ENCODE data around the gene HOXB13. TPM values are rescaled to one million over a fixed set of nuclear protein-coding genes. Genes with fewer than 3 reads are reported as not detected.
A peak's percentile ranks its signal among the peaks of the same experiment; 100 is the strongest.

The HOXB13 gene
- total RNA-seq, 6 experiments from 2014 or later: not detected

DNA sequence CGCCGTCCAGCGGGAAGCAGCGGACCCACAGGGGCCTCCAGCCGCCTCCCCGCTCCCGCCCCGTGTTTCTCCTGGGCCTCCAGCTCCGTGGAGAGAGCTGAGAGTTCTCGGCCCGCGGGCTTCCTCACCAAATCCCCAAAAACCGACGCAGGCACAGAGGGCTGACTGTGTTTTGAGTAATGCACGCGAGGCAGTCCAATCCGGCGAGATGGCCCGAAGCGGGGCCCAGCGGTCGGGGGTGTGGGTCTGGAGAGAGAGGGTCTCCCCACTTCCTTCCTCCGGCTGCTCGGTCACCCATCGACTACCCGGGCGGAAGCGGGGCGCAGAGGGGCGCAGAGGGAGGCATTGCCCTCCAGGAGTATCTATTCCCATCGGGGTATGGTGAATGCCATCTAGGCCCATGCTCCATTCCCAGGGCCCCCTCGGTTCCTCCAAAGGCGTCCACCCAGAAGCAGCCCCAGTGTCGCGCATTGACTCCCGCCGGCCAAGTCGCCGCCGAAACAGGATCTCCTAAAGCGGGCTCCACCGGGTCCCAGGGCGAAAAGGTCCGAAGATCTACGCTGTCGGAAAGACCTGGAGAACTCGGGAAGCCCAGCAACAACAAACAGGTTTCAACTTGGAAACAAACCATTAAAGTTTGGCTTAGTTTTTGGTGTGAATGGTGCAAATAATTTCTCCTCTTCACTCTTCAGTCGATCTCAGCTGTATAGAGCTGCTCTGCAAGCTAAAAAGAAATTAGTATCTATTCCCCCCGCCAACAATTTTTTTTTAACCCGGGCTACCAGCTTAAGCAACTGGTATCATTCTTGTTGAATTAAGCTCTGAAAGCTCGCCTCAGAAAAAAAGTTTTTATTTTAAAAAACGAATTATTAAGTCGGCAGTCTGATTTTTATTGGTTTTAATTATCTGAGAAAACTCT, 19.2 kb upstream of the HOXB13 start:
- Mint-ChIP-seq H3K4me1 (ENCODE audit: low read depth) (no peaks in the 10 kb centered on the region; the same call in 1 of the 2 replicates), H3K9me3 (no peaks in the 10 kb centered on the region; the same call in 1 of the 2 replicates), H3K36me3 (ENCODE audit: low read depth) (no peaks in the 10 kb centered on the region), H3K27me3 (ENCODE audit: insufficient read depth) (peaks cover 85% of the 10 kb centered on the region), H3K4me3 (no peak overlapping the region), H3K27ac (no peak overlapping the region)
- no peak for DNase-seq
- TF ChIP-seq, protein P1, sequence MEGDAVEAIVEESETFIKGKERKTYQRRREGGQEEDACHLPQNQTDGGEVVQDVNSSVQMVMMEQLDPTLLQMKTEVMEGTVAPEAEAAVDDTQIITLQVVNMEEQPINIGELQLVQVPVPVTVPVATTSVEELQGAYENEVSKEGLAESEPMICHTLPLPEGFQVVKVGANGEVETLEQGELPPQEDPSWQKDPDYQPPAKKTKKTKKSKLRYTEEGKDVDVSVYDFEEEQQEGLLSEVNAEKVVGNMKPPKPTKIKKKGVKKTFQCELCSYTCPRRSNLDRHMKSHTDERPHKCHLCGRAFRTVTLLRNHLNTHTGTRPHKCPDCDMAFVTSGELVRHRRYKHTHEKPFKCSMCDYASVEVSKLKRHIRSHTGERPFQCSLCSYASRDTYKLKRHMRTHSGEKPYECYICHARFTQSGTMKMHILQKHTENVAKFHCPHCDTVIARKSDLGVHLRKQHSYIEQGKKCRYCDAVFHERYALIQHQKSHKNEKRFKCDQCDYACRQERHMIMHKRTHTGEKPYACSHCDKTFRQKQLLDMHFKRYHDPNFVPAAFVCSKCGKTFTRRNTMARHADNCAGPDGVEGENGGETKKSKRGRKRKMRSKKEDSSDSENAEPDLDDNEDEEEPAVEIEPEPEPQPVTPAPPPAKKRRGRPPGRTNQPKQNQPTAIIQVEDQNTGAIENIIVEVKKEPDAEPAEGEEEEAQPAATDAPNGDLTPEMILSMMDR (IDR thresholded peaks at IDR 0.05): no peak

GRCh38 chr17:48746916-48747444, 18.4 kb upstream of the HOXB13 start:
- TF ChIP-seq, protein P1 (IDR thresholded peaks at IDR 0.05): no peak
- H3K36me3 Mint-ChIP-seq (ENCODE audit: low read depth): no peaks in the 10 kb centered on the region
- H3K4me1 Mint-ChIP-seq (ENCODE audit: low read depth): no peaks in the 10 kb centered on the region; the same call in 1 of the 2 replicates
- H3K9me3 Mint-ChIP-seq: no peaks in the 10 kb centered on the region; the same call in 1 of the 2 replicates
- no peak overlapping the region for H3K4me3 Mint-ChIP-seq
- DNase-seq: no peak
- H3K27ac Mint-ChIP-seq: no peak overlapping the region
- peaks cover 86% of the 10 kb centered on the region for H3K27me3 Mint-ChIP-seq (ENCODE audit: insufficient read depth)

- DNase-seq: no peak
- H3K27me3 Mint-ChIP-seq (ENCODE audit: insufficient read depth): peaks cover 86% of the 10 kb centered on the region
- no peaks in the 10 kb centered on the region for H3K4me1 Mint-ChIP-seq (ENCODE audit: low read depth)
- no peak overlapping the region for H3K27ac Mint-ChIP-seq
- H3K36me3 Mint-ChIP-seq (ENCODE audit: low read depth): no peaks in the 10 kb centered on the region
- H3K4me3 Mint-ChIP-seq: no peak overlapping the region
- H3K9me3 Mint-ChIP-seq: no peaks in the 10 kb centered on the region; the same call in 1 of the 2 replicates
- TF ChIP-seq, protein P1 (IDR thresholded peaks at IDR 0.05): no peak
These were observed 17.1 kb upstream of the HOXB13 start for GRCh38 chr17:48745381-48746275.

DNA sequence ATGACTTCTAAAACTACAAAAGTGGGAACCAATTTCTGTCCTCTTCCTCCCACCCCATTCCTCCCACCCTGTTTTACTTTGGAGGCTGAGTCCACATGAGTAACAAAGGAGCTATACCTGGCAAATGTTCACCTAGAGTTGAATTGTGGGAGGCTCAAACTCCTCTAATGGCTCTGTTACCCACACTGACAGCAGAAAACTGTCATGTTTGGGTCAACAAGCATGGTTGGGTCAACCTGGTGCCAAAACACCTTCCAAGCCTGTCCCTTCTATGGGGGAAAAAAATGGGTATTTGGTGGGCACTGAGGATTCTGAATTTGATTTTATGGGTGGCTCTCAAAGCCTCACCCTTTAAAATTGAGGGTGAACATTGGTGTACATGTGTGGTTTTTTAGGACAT, 12.0 kb upstream of the HOXB13 start:
- H3K9me3 Mint-ChIP-seq: no peaks in the 10 kb centered on the region
- no peaks in the 10 kb centered on the region for H3K4me1 Mint-ChIP-seq (ENCODE audit: low read depth)
- H3K36me3 Mint-ChIP-seq (ENCODE audit: low read depth): no peaks in the 10 kb centered on the region
- no peak overlapping the region for H3K27ac Mint-ChIP-seq
- peaks cover 88% of the 10 kb centered on the region for H3K27me3 Mint-ChIP-seq (ENCODE audit: insufficient read depth)
- no peak overlapping the region for H3K4me3 Mint-ChIP-seq
- DNase-seq: no peak
- TF ChIP-seq, protein P1 (IDR thresholded peaks at IDR 0.05): no peak

DNA sequence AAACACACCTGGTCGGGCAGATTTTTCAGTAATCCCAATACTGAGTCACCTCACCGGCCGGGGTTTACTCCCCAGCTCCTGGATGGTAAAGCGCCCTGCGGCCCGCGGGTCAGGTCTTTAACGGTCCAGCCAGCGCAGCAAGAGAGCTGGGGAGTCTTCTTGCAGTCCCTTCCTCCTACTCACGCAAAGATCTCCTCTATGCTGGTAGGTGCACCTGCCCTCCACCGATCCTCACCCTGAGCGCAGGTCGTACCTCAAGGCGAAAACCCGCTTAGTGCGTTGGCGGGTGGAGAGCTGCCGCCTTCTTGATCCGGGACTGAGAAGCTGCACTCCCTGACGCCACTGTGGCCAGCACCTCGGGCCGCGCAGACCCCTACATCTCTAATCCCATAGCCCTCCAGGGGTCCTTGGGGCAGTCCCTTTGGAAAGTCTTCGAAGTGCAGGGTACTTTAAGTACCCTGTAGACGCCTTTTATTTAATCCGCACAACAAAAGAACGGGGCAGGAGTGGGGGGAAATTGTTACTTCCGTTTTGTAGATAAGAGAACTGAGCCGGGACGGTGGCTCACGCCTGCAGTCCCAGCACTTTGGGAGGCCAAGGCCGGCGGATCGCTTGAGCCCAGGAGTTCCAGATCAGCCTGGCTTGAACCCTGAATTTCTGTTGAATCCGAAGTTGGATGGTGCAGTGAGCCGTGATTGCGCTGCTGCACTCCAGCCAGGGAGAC, 10.4 kb upstream of the HOXB13 start:
- H3K27ac Mint-ChIP-seq: no peak overlapping the region
- TF ChIP-seq, protein P1 (IDR thresholded peaks at IDR 0.05): no peak
- no peaks in the 10 kb centered on the region for H3K9me3 Mint-ChIP-seq
- no peaks in the 10 kb centered on the region for H3K4me1 Mint-ChIP-seq (ENCODE audit: low read depth)
- H3K36me3 Mint-ChIP-seq (ENCODE audit: low read depth): no peaks in the 10 kb centered on the region
- peaks cover 92% of the 10 kb centered on the region for H3K27me3 Mint-ChIP-seq (ENCODE audit: insufficient read depth)
- DNase-seq: no peak
- peak overlapping the region; percentile 13; the same call in 1 of the 2 replicates for H3K4me3 Mint-ChIP-seq
